HL-60 (cell line): ENCODE data around the gene SELENOV.

Source experiments
- CTCF ChIP-seq: IDR thresholded peaks from one replicate; pipeline ENCODE4 v1.5.1; 2011; ENCODE audit warnings: low read length, control low read depth, inconsistent platforms; ENCODE audit not compliant: insufficient read depth
- POLR2AphosphoS5 ChIP-seq: IDR thresholded peaks from 2 replicates; pipeline ENCODE4 v1.6.1; 2012; ENCODE audit warnings: low read depth
- REST ChIP-seq: IDR thresholded peaks from 2 replicates; pipeline ENCODE4 v1.6.1; 2012; ENCODE audit warnings: low read depth; ENCODE audit not compliant: insufficient replicate concordance
- SPI1 ChIP-seq: IDR thresholded peaks from 2 replicates; pipeline ENCODE4 v1.6.1; 2012; ENCODE audit warnings: low read depth, mild to moderate bottlenecking, borderline replicate concordance

- TF ChIP-seq CTCF (no peak), POLR2AphosphoS5 (no peak), REST (no peak), SPI1 (no peak)
Measured at GRCh38 chr19:39501340-39501739, 13.6 kb upstream of the SELENOV start.
